Gastrocnemius medialis (tissue), 4 donors: ENCODE measurements around the gene ANTXR1. TPM values are rescaled to one million over a fixed set of nuclear protein-coding genes. Genes with fewer than 3 reads are reported as not detected.
A peak's percentile ranks its signal among the peaks of the same experiment; 100 is the strongest.
"Not testable (repeated sequence)": the region's sequence is repeated elsewhere in the genome, so short reads cannot be mapped to it uniquely, and the experiment has no call there.

ENCODE experiments used
- ATAC-seq, 2 donors: fragments of 150-250 bp; one replicate each; pipeline ENCODE4 v1.9.1; 2016
- DNase-seq, 2 donors: peaks; one replicate each; pipeline ENCODE4 v3.0.0-alpha.2; 2019
- H3K27ac ChIP-seq, 4 donors: fragments of 200-600 bp; sonication (generic); 1 replicate in 1 of 4; 2 replicates in 3 of 4; pipeline ENCODE4 v1.5.1; 2016 to 2018; ENCODE audit warnings: mild to moderate bottlenecking in 2 of 4, moderate library complexity in 1 of 4
- H3K27me3 ChIP-seq, 3 donors: fragments of 200-600 bp; sonication (generic) in 2 of 3; 1 replicate in 1 of 3; 2 replicates in 2 of 3; pipeline versions ENCODE4 v1.5.1 to v1.6.0; 2016 to 2019; ENCODE audit warnings: mild to moderate bottlenecking in 1 of 3, moderate library complexity in 1 of 3
- H3K36me3 ChIP-seq, 2 donors: fragments of 200-600 bp; sonication (generic) in 1 of 2; one replicate each; pipeline ENCODE4 v1.5.1; 2017 to 2018
- H3K4me1 ChIP-seq, 2 donors: fragments of 200-600 bp; sonication (generic) in 1 of 2; one replicate each; pipeline ENCODE4 v1.5.1; 2016 to 2017; ENCODE audit warnings: mild to moderate bottlenecking in 2 of 2
- H3K4me3 ChIP-seq, 4 donors: fragments of 200-600 bp; sonication (generic) in 3 of 4; 1 replicate in 1 of 4; 2 replicates in 3 of 4; pipeline ENCODE4 v1.5.1; 2016 to 2019; ENCODE audit warnings: mild to moderate bottlenecking in 2 of 4
- H3K9me3 ChIP-seq, 3 donors: fragments of 200-600 bp; sonication (generic) in 2 of 3; 1 replicate in 1 of 3; 2 replicates in 2 of 3; pipeline ENCODE4 v1.5.1; 2016 to 2019
- POLR2A ChIP-seq, 2 donors: fragments of 450-650 bp; IDR thresholded peaks; one replicate each; pipeline ENCODE4 v1.6.1; 2017; ENCODE audit warnings: antibody characterized with exemption in 2 of 2, mild to moderate bottlenecking in 2 of 2, moderate library complexity in 2 of 2
- in situ Hi-C, 4 donors: fragments of 200-750 bp; cut with MboI; loops; one replicate each; pipeline versions ENCODE4 v1.15.0 to v1.8.0; 2017; ENCODE audit warnings: low sequenced_read_pairs in 4 of 4
- intact Hi-C: fragments of 100-400 bp; cut with DNase I; formaldehyde crosslinking; loops from one replicate; pipeline ENCODE4 v1.15.1; 2023; ENCODE audit warnings: low total_unique reads
- total RNA-seq, 4 donors: library from RNA; depleted of rRNA; stranded (reverse); fragments of >200 nt; gene quantifications; one replicate each; pipeline versions ENCODE4 v1.1.0 to v1.2.3, GENCODE V29; 2016
- TF ChIP-seq, protein P1 (sequence below), 5 experiments: fragments of 450-650 bp in 3 of 5; fragments of 200-600 bp in 2 of 5; sonication (generic) in 2 of 5; IDR thresholded peaks in 4 of 5; conservative IDR thresholded peaks in 1 of 5; 1 replicate in 4 of 5; 2 replicates in 1 of 5; pipeline ENCODE4 v1.5.1; 2016 to 2019; ENCODE audit warnings: antibody characterized with exemption in 5 of 5, mild to moderate bottlenecking in 3 of 5, moderate library complexity in 3 of 5

The ANTXR1 gene
- total RNA-seq, 4 donors from 2014 or later = 8.0 to 13.6 (median 9.7) TPM

DNA sequence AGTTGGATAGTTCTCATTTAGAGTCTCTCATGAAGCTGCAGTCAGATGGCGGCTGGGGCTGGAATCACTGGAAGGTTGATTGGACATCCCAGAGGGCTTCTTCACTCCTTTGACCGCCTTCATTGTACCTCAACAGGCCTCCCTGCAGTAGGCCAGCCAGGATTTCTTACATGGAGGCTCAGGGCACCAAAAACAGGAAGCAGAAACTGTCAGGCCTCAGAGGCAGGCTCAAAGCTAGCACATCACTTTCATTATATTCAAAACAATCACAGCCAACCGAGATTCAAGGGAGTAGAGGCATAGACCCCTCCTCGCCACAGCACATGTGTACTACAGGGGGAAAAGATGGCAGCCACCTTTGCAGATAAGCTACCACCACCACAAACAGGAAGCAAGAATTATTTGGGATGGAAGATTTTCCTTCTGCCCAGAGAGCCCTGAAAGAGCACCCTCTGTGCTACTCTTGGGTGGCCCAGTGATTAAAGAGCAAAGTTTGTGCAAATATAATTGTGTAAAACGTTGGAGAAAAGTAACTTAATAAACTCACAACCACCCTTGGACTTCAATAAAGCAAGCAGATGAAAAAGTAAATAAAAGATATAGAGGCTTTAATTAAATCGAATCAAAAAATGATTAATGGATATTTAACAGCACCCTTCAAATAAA, 218.8 kb downstream of the ANTXR1 start:
- in situ Hi-C loops = no loop called here
- ATAC-seq = no peak
- TF ChIP-seq POLR2A (IDR thresholded peaks at IDR 0.05) = no peak
- TF ChIP-seq, protein P1, sequence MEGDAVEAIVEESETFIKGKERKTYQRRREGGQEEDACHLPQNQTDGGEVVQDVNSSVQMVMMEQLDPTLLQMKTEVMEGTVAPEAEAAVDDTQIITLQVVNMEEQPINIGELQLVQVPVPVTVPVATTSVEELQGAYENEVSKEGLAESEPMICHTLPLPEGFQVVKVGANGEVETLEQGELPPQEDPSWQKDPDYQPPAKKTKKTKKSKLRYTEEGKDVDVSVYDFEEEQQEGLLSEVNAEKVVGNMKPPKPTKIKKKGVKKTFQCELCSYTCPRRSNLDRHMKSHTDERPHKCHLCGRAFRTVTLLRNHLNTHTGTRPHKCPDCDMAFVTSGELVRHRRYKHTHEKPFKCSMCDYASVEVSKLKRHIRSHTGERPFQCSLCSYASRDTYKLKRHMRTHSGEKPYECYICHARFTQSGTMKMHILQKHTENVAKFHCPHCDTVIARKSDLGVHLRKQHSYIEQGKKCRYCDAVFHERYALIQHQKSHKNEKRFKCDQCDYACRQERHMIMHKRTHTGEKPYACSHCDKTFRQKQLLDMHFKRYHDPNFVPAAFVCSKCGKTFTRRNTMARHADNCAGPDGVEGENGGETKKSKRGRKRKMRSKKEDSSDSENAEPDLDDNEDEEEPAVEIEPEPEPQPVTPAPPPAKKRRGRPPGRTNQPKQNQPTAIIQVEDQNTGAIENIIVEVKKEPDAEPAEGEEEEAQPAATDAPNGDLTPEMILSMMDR (IDR thresholded peaks at IDR 0.05 in 4 of 5, conservative IDR thresholded peaks at IDR 0.05 in 1 of 5) = no peak

DNA sequence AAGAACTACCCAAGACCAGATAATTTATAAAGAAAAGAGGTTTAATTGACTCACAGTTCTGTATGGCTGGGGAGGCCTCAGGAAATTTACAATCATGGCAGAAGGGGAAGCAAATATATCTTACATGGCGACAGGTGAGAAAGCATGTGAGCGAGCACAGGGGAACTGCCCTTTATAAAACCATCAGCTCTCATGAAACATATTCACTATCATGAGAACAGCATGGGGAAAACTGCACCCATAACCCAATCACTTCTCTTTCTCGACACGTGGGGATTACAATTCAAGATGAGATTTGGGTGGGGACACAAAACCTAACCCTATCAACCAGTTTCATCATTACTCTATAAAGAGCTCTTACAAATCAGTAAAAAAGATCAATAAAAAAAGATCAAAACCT, 222.9 kb downstream of the ANTXR1 start:
- in situ Hi-C loops, DNase-seq, H3K27ac ChIP-seq, H3K4me3 ChIP-seq, H3K36me3 ChIP-seq, ATAC-seq, H3K4me1 ChIP-seq, H3K9me3 ChIP-seq, intact Hi-C loops, H3K27me3 ChIP-seq: not testable (repeated sequence)

More for the DNA sequence above, 218.8 kb downstream of the ANTXR1 start:
- DNase-seq = no peak
- Histone ChIP-seq H3K4me1 (no peaks in the 10 kb centered on the region), H3K27ac (no peak overlapping the region), H3K9me3 (no peaks in the 10 kb centered on the region), H3K36me3 (no peaks in the 10 kb centered on the region), H3K27me3 (no peaks in the 10 kb centered on the region), H3K4me3 (no peak overlapping the region)
- intact Hi-C loops = no loop called here

DNA sequence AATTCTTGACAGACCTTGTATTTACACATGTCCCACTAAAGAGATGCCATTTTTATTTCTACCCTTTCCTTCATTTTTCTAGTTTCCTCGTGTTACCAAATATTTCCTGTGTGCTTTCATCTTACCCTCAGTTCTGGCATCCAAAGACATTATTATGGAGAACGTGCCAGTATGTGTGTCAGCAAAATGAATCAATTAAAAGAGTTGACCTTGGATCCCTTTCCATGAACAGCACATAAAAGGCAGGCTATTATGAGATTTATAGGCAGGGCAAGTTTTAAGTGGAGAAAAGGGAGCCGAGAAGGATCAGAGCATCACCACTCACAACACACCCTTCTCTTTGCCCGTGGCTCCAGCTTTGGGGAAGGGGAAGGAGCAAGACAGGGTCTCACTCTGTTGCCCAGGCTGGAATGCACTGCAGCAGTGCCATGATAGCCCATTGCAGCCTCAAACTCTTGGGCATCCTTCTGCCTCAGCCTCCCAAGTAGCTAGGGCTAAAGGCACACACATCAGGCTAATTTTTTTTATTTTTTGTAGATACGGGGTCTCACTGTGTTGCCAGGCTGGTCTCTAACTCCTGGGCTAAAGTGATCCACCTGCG, 224.2 kb downstream of the ANTXR1 start:
- no peak for TF ChIP-seq POLR2A (IDR thresholded peaks at IDR 0.05)
- TF ChIP-seq, protein P1 (IDR thresholded peaks at IDR 0.05 in 4 of 5, conservative IDR thresholded peaks at IDR 0.05 in 1 of 5) = no peak
- no peak overlapping the region for H3K27ac ChIP-seq
- H3K4me3 ChIP-seq = no peak overlapping the region
- no peak for ATAC-seq
- in situ Hi-C loops = no loop called here
- H3K27me3 ChIP-seq = no peaks in the 10 kb centered on the region
- intact Hi-C loops = no loop called here
- H3K4me1 ChIP-seq = no peaks in the 10 kb centered on the region
- H3K9me3 ChIP-seq = no peaks in the 10 kb centered on the region
- H3K36me3 ChIP-seq = no peaks in the 10 kb centered on the region
- DNase-seq = no peak

DNA sequence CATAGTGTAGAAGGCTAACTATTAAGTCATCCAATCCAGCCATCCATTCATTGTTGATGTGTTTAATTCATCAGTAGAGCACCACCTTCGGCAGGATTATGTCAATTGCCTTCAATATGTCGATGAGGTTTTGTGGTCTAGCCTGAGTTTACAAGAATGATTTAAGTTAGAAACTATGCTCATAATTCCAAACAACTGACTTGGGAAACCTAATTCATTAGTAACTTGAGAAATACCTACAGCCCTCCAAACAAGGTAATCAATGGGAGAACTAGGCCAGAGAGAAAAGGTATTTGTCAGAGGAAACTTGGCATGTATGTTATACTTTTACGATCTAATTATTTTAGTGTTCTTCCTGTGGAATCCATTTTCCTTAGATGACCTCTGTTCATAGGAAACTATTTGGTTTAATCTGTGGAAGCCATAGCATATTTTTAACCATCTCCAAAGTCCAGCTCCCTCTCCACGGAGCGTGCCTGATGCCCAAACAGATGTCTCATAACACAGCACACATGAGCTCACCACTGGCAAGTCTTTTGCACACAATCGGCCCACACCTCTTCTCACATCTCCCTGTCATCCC, 225.6 kb downstream of the ANTXR1 start:
- Histone ChIP-seq H3K36me3 (no peaks in the 10 kb centered on the region), H3K9me3 (no peaks in the 10 kb centered on the region), H3K4me3 (no peak overlapping the region), H3K4me1 (no peaks in the 10 kb centered on the region), H3K27me3 (no peaks in the 10 kb centered on the region), H3K27ac (no peak overlapping the region)
- ATAC-seq = no peak
- in situ Hi-C loops = no loop called here
- intact Hi-C loops = no loop called here
- no peak for DNase-seq
- no peak for TF ChIP-seq POLR2A (IDR thresholded peaks at IDR 0.05)
- TF ChIP-seq, protein P1 (IDR thresholded peaks at IDR 0.05 in 4 of 5, conservative IDR thresholded peaks at IDR 0.05 in 1 of 5) = no peak

DNA sequence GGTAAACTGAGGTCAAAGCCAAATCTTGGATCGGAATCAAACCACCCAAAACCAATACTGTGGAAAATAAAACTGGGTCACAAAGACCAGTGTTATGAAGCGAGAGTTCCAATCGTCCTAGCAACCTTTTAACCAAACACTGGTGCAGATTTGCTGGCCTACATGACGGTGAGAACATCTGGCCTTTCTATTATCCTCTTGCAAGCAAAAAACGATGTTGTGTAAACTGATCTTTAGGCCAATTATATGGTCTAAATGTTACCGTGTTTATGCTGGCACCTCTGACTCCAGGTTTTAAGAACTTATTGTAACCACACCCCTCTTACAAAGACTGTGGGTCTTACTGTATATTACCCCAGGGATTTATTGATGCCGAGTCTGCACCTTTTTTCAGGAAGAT, 228.1 kb downstream of the ANTXR1 start:
- in situ Hi-C loops = no loop called here
- Histone ChIP-seq H3K27ac (no peak overlapping the region), H3K4me1 (no peaks in the 10 kb centered on the region), H3K9me3 (no peaks in the 10 kb centered on the region), H3K4me3 (no peak overlapping the region), H3K27me3 (no peaks in the 10 kb centered on the region), H3K36me3 (no peaks in the 10 kb centered on the region)
- no peak for TF ChIP-seq POLR2A (IDR thresholded peaks at IDR 0.05)
- TF ChIP-seq, protein P1 (IDR thresholded peaks at IDR 0.05 in 4 of 5, conservative IDR thresholded peaks at IDR 0.05 in 1 of 5) = no peak
- peak in 1 of 2 donors; percentile 19 for ATAC-seq
- intact Hi-C loops = no loop called here
- no peak for DNase-seq
